ENCODE results near the gene WWOX. TPM values are rescaled to one million over a fixed set of nuclear protein-coding genes. Genes with fewer than 3 reads are reported as not detected.

WWOX gene
- total and polyA plus RNA-seq, 2 of the 8 experiments (the other 6 are each of a cell fraction or from before 2014, with no cell fraction given): 5.4 to 16.7 TPM

DNA sequence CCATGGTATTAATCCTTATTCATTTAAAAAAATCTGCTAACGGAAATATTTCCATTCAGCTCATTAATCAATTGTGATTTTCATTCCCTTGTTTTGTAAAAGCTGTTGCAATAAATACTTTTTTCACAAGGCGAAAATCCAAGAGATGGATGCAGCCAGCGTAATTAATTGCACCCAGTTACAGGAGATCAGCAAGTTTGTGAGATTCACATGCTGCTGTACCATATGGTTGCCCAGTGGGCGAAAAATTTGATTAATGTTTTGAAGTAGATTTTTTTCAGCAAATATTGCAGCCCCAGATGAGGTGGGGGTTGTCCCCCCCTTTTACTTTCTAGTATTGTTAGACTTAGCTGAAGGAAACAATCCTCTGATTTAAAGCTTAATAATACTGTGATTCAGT lies 186.6 kb downstream of the WWOX start (continued):
- TF ChIP-seq HDAC2 (IDR thresholded peaks at IDR 0.05; ENCODE audit: borderline replicate concordance in 1 of 2, low read depth in 2 of 2, low read length in 2 of 2): no peak
- no peak for TF ChIP-seq SIRT6 (IDR thresholded peaks at IDR 0.05; ENCODE audit: low read length)
- no peak for TF ChIP-seq EGR1 (IDR thresholded peaks at IDR 0.05; ENCODE audit: borderline replicate concordance, low read depth, low read length)
- no peak for TF ChIP-seq CEBPB (IDR thresholded peaks at IDR 0.05; ENCODE audit: low read depth, low read length)
- no peak for TF ChIP-seq MAFK (IDR thresholded peaks at IDR 0.05; ENCODE audit: low read depth, low read length)
- no peak for TF ChIP-seq EP300 (IDR thresholded peaks at IDR 0.05; ENCODE audit: borderline replicate concordance in 1 of 2, low read depth in 2 of 2, low read length in 2 of 2)
- TF ChIP-seq KDM5A (IDR thresholded peaks at IDR 0.05; ENCODE audit: low read length): no peak
- TF ChIP-seq SP1 (IDR thresholded peaks at IDR 0.05; ENCODE audit: low read depth, low read length): no peak

Measured in H1 (cell line).